SKM-1 (cell line): ENCODE measurements around the gene RPL22.

Experiments used
- DNase-seq: peaks from one replicate; lab custom pipeline; 2025; ENCODE audit not compliant: unreplicated experiment; lab: John Stamatoyannopoulos, UW

The RPL22 gene

GRCh38 chr1:6157132-6157527, 42.3 kb downstream of the RPL22 start:
- DNase-seq, result no peak

- no peak for DNase-seq
Observed at GRCh38 chr1:6154525-6155319, 44.7 kb downstream of the RPL22 start.

GRCh38 chr1:6152882-6153281, 46.5 kb downstream of the RPL22 start:
- DNase-seq, result no peak

DNA sequence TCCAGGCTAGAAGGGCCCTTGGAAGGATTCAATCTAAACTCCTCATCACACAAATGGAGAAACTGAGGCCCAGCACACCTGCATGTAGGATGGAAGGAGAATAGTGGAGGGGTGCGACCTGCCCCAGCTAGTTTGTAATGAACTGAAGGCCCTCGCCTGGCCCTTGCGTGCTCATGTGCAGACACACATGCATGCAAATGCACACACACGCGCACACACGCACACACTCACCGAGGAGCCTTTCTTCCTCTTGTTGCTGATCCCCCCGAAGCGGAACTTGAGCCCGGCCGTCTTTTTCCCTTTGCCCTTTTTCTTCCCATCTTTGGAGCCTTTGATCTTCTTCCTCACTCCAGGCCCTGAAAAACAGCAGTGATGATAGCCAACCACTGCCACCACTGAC, 47.2 kb downstream of the RPL22 start:
- no peak for DNase-seq

- DNase-seq, result no peak
Observed at GRCh38 chr1:6151291-6151822, 48.0 kb downstream of the RPL22 start.

GRCh38 chr1:6150006-6150938, 49.1 kb downstream of the RPL22 start:
- DNase-seq, result no peak

DNA sequence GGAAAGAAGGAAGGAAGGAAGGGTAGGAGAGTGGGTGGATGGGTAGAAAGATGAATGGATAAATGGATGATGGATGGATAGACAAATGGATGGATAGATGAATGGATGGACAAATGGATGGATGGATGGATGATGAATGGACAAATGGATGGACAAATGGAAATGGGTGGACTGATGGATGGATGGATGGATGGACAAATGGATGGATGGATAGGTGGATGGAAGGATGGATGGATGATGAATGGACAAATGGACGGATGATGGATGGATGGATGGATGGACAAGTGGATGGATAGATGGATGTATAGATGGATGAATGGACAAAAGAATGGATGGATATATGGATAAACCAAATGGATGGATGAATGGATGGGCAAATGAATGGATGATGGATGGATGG, 49.8 kb downstream of the RPL22 start:
- DNase-seq, result no peak

DNA sequence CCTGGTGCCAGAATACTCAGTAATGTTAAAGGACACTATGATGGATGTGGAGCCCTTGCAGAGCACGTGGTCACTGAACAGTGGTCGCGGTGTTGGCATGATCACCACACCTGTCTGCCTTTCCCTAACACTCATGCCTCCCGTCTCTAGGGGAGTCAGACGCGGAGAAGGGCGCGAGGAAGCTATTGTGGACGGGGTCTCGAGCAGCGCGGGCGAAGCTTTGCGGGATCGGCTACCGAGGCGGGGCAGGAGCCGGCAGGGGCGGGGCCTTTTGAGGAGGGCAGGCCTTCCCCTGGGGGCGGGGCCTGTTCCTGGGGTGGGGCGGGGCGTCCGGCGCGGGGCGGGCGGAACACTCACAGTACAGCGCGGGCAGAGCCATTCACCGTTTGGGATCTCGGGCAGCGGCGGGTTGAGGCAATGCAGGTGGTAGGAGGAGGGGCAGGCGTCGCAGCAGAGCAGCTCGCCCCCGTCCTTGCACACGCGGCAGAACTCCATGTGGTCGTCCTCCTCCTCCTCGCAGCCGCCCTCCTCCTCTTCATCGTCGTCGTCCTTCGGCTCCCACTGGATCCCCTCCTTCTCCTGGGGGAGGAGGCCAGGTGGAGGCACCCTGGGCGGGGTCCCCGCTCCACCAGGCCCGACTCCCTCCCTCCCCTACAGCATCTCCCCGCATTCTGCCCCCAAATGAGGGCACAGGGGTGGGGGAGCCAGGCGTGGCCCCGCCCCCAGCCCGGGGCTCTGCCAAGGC, 50.7 kb downstream of the RPL22 start:
- DNase-seq, result no peak

GRCh38 chr1:6145864-6146410, 53.5 kb downstream of the RPL22 start:
- no peak for DNase-seq

- no peak for DNase-seq
Observed at GRCh38 chr1:6145396-6145750, 54.0 kb downstream of the RPL22 start.

- DNase-seq, result no peak
Observed at GRCh38 chr1:6144647-6145395, 54.6 kb downstream of the RPL22 start.

DNA sequence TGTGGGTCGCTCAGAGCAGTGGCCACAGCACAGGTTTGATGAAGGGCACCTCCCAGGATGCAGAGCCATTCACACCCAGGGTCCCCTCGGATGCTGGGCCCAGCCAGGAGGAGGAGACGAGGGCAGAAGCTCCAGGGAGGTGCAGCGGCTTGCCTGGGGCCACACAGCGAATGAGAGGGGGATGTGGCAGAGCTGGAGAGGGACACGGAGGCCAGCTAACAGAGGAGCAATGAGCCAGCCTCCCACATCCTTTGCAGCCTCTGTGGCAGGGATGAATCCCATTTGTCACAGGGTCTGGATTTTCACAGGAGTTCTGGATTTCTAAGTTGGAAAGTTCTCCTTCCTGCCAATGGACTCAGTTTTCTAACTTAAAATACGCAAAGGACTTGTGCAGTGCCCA, 55.2 kb downstream of the RPL22 start:
- no peak for DNase-seq

DNA sequence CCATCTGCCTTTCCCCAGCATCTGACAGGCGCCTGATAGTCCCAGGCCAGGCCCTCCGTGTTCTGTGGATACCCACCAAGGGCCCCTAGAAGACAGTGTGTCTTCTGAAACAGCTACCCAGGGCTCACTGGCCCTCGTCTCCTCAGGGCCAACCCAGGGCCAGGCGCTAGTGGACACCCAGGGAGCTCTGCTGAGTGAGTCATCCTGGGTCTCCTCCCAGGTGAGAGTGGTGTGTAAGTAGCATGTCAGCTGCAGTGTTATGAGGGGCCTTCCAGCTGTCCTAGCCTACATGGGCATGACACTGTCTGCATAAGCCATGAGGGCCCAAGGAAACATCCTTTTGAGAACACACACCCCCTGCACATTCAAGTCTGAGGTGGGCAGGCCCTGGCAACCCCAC, 56.0 kb downstream of the RPL22 start:
- no peak for DNase-seq

GRCh38 chr1:6142734-6143133, 56.7 kb downstream of the RPL22 start:
- DNase-seq, result no peak

DNA sequence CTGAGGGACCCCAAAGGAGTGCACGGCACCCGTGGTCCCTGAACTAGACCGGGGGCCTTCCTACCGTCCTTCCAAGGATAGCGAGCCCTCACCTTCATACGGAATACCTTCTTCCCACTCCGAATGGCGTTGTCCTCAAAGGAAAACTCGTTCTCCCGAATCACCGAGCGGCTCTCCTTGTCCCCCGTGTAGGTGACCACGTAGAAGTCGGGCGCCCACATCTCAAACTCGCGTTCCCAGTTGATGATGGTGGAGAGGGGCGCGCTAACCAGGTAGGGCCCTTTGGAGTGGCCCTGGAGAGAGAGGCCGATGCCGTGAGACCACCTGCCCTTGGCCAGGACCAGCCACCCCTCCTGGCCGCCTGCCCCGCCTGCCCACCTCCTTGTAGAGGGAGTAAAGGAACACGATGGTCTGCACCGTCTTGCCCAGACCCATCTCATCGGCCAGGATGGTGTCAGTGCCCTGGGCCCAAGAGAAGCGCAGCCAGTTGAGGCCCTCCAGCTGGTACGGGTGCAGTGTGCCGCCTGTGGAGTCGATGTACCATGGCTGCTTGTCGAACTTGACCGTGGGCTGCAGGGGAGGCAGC, 57.3 kb downstream of the RPL22 start:
- DNase-seq, result no peak

DNA sequence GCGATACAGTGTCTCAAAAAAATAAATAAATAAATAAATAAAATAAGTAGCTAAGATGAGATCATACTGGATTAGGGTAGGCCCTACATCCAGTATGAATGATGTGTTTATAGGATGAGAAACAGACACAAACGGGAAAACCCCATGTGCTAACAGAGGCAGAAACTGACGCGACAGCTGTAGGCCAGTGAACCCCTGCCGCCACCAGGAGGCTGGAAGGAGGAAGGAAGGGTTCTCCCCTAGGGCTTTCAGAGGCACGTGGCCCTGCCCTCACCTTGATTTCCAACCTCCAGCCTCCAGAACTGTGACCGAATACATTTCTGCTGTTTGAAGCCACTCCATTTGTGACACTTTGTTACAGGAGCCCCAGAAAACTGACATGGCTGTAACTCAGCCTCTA, 57.8 kb downstream of the RPL22 start:
- no peak for DNase-seq

GRCh38 chr1:6140413-6140812, 59.0 kb downstream of the RPL22 start:
- DNase-seq, result no peak

DNA sequence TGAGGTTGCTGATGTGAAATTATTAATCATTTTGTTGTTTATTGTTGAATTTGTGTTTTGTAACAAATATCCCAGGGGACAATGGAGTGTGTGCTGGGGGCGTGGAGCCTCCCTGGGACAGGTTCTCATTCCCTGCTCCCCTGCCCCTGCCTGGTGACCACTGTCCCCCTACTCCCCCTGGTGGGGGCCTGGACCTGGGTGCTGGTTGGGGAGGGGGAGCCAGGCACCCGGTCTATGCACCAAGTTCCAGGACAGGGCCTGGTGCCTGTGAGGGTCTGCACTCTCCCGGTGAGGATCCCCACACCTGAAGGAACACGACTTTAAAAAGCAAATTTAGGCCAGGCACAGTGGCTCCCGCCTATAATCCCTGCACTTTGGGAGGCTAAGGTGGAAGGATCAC, 61.6 kb downstream of the RPL22 start:
- no peak for DNase-seq

- DNase-seq, result no peak
Observed at GRCh38 chr1:6136516-6137220, 62.7 kb downstream of the RPL22 start.
